Measurements from ENCODE around the gene GBGT1.

The GBGT1 gene

GRCh38 chr9:133107961-133108793 is 55.5 kb downstream of the GBGT1 start:
- Histone ChIP-seq H3K4me2 (ENCODE audit: low read length) (no peak overlapping the region), H3K9ac (ENCODE audit: low read length) (no peak overlapping the region), H3K27ac (ENCODE audit: low read depth, low read length) (no peak overlapping the region), H2BK5ac (ENCODE audit: low read depth, low read length, poor library complexity) (no peak overlapping the region), H2AFZ (ENCODE audit: insufficient read depth, low read length, poor library complexity) (no peak overlapping the region), H3K4ac (ENCODE audit: low read depth, low read length) (no peak overlapping the region), H3K9me3 (ENCODE audit: insufficient read depth, low read depth, low read length) (no peaks in the 10 kb centered on the region), H3K79me1 (ENCODE audit: low read length) (no peaks in the 10 kb centered on the region), H3K79me2 (ENCODE audit: control insufficient read depth, insufficient read depth, low read length, poor library complexity) (no peaks in the 10 kb centered on the region), H2AK5ac (ENCODE audit: low read length) (no peak overlapping the region), H4K91ac (ENCODE audit: low read depth, low read length) (no peak overlapping the region), H3K4me3 (ENCODE audit: low read depth, low read length) (no peak overlapping the region), H3K14ac (ENCODE audit: low read length) (no peak overlapping the region), H4K12ac (ENCODE audit: low read depth, low read length) (no peak overlapping the region), H2BK12ac (ENCODE audit: low read length) (no peak overlapping the region), H3K27me3 (ENCODE audit: insufficient read depth, low read length) (no peaks in the 10 kb centered on the region), H3K4me1 (ENCODE audit: control insufficient read depth in 1 of 2, insufficient read depth in 2 of 2, low read length in 2 of 2) (peaks cover 0 to under 1% of the 10 kb centered on the region in 2 experiments), H4K8ac (ENCODE audit: low read depth, low read length) (no peak overlapping the region), H3K23ac (ENCODE audit: low read length) (no peak overlapping the region), H3K18ac (ENCODE audit: low read length) (no peak overlapping the region), H2BK120ac (ENCODE audit: insufficient read depth, low read length, poor library complexity) (no peak overlapping the region), H3K36me3 (ENCODE audit: control insufficient read depth in 1 of 2, insufficient read depth in 2 of 2, low read length in 2 of 2) (peaks cover 65 to 67% of the 10 kb centered on the region in 2 experiments)
- no peak for DNase-seq
- no CpG with 5 or more reads among the region's 18 CpGs for WGBS (ENCODE audit: extremely low coverage, insufficient coverage, insufficient read length)

GRCh38 chr9:133107245-133107722 is 56.4 kb downstream of the GBGT1 start:
- Histone ChIP-seq H3K18ac (ENCODE audit: low read length) (no peak overlapping the region), H3K9ac (ENCODE audit: low read length) (no peak overlapping the region), H2AK5ac (ENCODE audit: low read length) (no peak overlapping the region), H3K4me1 (ENCODE audit: control insufficient read depth in 1 of 2, insufficient read depth in 2 of 2, low read length in 2 of 2) (no peaks in the 10 kb centered on the region), H3K9me3 (ENCODE audit: insufficient read depth, low read depth, low read length) (no peaks in the 10 kb centered on the region), H2BK5ac (ENCODE audit: low read depth, low read length, poor library complexity) (no peak overlapping the region), H3K27me3 (ENCODE audit: insufficient read depth, low read length) (no peaks in the 10 kb centered on the region), H4K8ac (ENCODE audit: low read depth, low read length) (no peak overlapping the region), H3K14ac (ENCODE audit: low read length) (no peak overlapping the region), H3K4me3 (ENCODE audit: low read depth, low read length) (no peak overlapping the region), H2BK120ac (ENCODE audit: insufficient read depth, low read length, poor library complexity) (no peak overlapping the region), H3K79me1 (ENCODE audit: low read length) (no peaks in the 10 kb centered on the region), H3K36me3 (ENCODE audit: control insufficient read depth in 1 of 2, insufficient read depth in 2 of 2, low read length in 2 of 2) (peaks cover 74 to 75% of the 10 kb centered on the region in 2 experiments), H2AFZ (ENCODE audit: insufficient read depth, low read length, poor library complexity) (no peak overlapping the region), H3K27ac (ENCODE audit: low read depth, low read length) (no peak overlapping the region), H3K4me2 (ENCODE audit: low read length) (no peak overlapping the region), H4K12ac (ENCODE audit: low read depth, low read length) (no peak overlapping the region), H4K91ac (ENCODE audit: low read depth, low read length) (no peak overlapping the region), H3K79me2 (ENCODE audit: control insufficient read depth, insufficient read depth, low read length, poor library complexity) (no peaks in the 10 kb centered on the region), H3K4ac (ENCODE audit: low read depth, low read length) (no peak overlapping the region), H3K23ac (ENCODE audit: low read length) (no peak overlapping the region), H2BK12ac (ENCODE audit: low read length) (no peak overlapping the region)
- DNase-seq = no peak
- no CpG with 5 or more reads among the region's 13 CpGs for WGBS (ENCODE audit: extremely low coverage, insufficient coverage, insufficient read length)

- WGBS (ENCODE audit: extremely low coverage, insufficient coverage, insufficient read length) = no CpG with 5 or more reads among the region's 17 CpGs
These were observed 57.0 kb downstream of the GBGT1 start for GRCh38 chr9:133106511-133107244.

GRCh38 chr9:133105461-133105770 is 58.3 kb downstream of the GBGT1 start:
- Histone ChIP-seq H3K36me3 (ENCODE audit: control insufficient read depth in 1 of 2, insufficient read depth in 2 of 2, low read length in 2 of 2) (peaks cover 89% of the 10 kb centered on the region in 2 experiments), H3K9me3 (ENCODE audit: insufficient read depth, low read depth, low read length) (no peaks in the 10 kb centered on the region), H2AFZ (ENCODE audit: insufficient read depth, low read length, poor library complexity) (no peak overlapping the region), H2BK5ac (ENCODE audit: low read depth, low read length, poor library complexity) (no peak overlapping the region), H3K4ac (ENCODE audit: low read depth, low read length) (no peak overlapping the region), H3K9ac (ENCODE audit: low read length) (no peak overlapping the region), H3K27ac (ENCODE audit: low read depth, low read length) (no peak overlapping the region), H3K23ac (ENCODE audit: low read length) (no peak overlapping the region), H3K27me3 (ENCODE audit: insufficient read depth, low read length) (no peaks in the 10 kb centered on the region), H4K8ac (ENCODE audit: low read depth, low read length) (no peak overlapping the region), H3K4me3 (ENCODE audit: low read depth, low read length) (no peak overlapping the region), H3K79me2 (ENCODE audit: control insufficient read depth, insufficient read depth, low read length, poor library complexity) (no peaks in the 10 kb centered on the region), H3K4me2 (ENCODE audit: low read length) (no peak overlapping the region), H2BK120ac (ENCODE audit: insufficient read depth, low read length, poor library complexity) (no peak overlapping the region), H3K14ac (ENCODE audit: low read length) (no peak overlapping the region), H2AK5ac (ENCODE audit: low read length) (no peak overlapping the region), H3K79me1 (ENCODE audit: low read length) (no peaks in the 10 kb centered on the region), H3K18ac (ENCODE audit: low read length) (no peak overlapping the region), H3K4me1 (ENCODE audit: control insufficient read depth in 1 of 2, insufficient read depth in 2 of 2, low read length in 2 of 2) (no peaks in the 10 kb centered on the region), H4K12ac (ENCODE audit: low read depth, low read length) (no peak overlapping the region), H4K91ac (ENCODE audit: low read depth, low read length) (no peak overlapping the region), H2BK12ac (ENCODE audit: low read length) (no peak overlapping the region)
- no peak for DNase-seq
- no CpG with 5 or more reads among the region's 7 CpGs for WGBS (ENCODE audit: extremely low coverage, insufficient coverage, insufficient read length)

More at GRCh38 chr9:133106511-133107244, 57.0 kb downstream of the GBGT1 start:
- no peak overlapping the region for H2BK12ac ChIP-seq (ENCODE audit: low read length)
- no peak overlapping the region for H2AK5ac ChIP-seq (ENCODE audit: low read length)
- no peak overlapping the region for H3K14ac ChIP-seq (ENCODE audit: low read length)
- no peak overlapping the region for H2BK120ac ChIP-seq (ENCODE audit: insufficient read depth, low read length, poor library complexity)
- no peaks in the 10 kb centered on the region for H3K79me1 ChIP-seq (ENCODE audit: low read length)
- H3K36me3 ChIP-seq (ENCODE audit: control insufficient read depth in 1 of 2, insufficient read depth in 2 of 2, low read length in 2 of 2) = peaks cover 78 to 80% of the 10 kb centered on the region in 2 experiments
- no peaks in the 10 kb centered on the region for H3K9me3 ChIP-seq (ENCODE audit: insufficient read depth, low read depth, low read length)
- no peak overlapping the region for H3K4me2 ChIP-seq (ENCODE audit: low read length)
- no peaks in the 10 kb centered on the region for H3K79me2 ChIP-seq (ENCODE audit: control insufficient read depth, insufficient read depth, low read length, poor library complexity)
- H4K91ac ChIP-seq (ENCODE audit: low read depth, low read length) = no peak overlapping the region
- H4K8ac ChIP-seq (ENCODE audit: low read depth, low read length) = no peak overlapping the region
- no peak overlapping the region for H2BK5ac ChIP-seq (ENCODE audit: low read depth, low read length, poor library complexity)
- no peak overlapping the region for H3K4ac ChIP-seq (ENCODE audit: low read depth, low read length)
- no peak overlapping the region for H2AFZ ChIP-seq (ENCODE audit: insufficient read depth, low read length, poor library complexity)
- no peak overlapping the region for H3K23ac ChIP-seq (ENCODE audit: low read length)
- no peak overlapping the region for H3K9ac ChIP-seq (ENCODE audit: low read length)
- no peak overlapping the region for H3K18ac ChIP-seq (ENCODE audit: low read length)
- no peak overlapping the region for H4K12ac ChIP-seq (ENCODE audit: low read depth, low read length)
- H3K4me3 ChIP-seq (ENCODE audit: low read depth, low read length) = no peak overlapping the region
- DNase-seq = no peak
- H3K27me3 ChIP-seq (ENCODE audit: insufficient read depth, low read length) = no peaks in the 10 kb centered on the region
- H3K27ac ChIP-seq (ENCODE audit: low read depth, low read length) = no peak overlapping the region
- no peaks in the 10 kb centered on the region for H3K4me1 ChIP-seq (ENCODE audit: control insufficient read depth in 1 of 2, insufficient read depth in 2 of 2, low read length in 2 of 2)

All from trophoblast cell (in vitro differentiated cells and primary cell).